AG04450 (cell line): ENCODE results near the gene TUB. TPM values are rescaled to one million over a fixed set of nuclear protein-coding genes. Genes with fewer than 3 reads are reported as not detected.
A peak's percentile ranks its signal among the peaks of the same experiment; 100 is the strongest.

ENCODE experiments used
- CTCF ChIA-PET: fragments of 300-600, 350-600 bp; formaldehyde crosslinking; extraction: SDS; loops from one replicate; lab custom pipeline; 2022; ENCODE audit warnings: antibody characterized with exemption, inconsistent platforms; lab: Charles Lee
- POLR2A ChIA-PET: fragments of 350-600 bp; formaldehyde crosslinking; extraction: SDS; loops from one replicate; lab custom pipeline; 2021; ENCODE audit warnings: antibody characterized with exemption, inconsistent platforms; lab: Yijun Ruan, JAX
- DNase-seq: peaks from one replicate; pipeline ENCODE4 v3.0.0-alpha.2; 2011; ENCODE audit warnings: low read depth, low spot score
- H3K27ac ChIP-seq: one replicate; pipeline ENCODE4 v1.5.1; 2012; ENCODE audit warnings: low read depth, low read length, control low read depth
- H3K27me3 ChIP-seq: one replicate; pipeline ENCODE4 v1.6.0; 2012; ENCODE audit warnings: low read length; ENCODE audit not compliant: control insufficient read depth, insufficient read depth
- H3K4me3 ChIP-seq: 2 replicates; pipeline ENCODE4 v1.5.1; 2011; ENCODE audit warnings: mild to moderate bottlenecking, low read depth, low read length, control low read depth
- H3K9me3 ChIP-seq: 2 replicates; pipeline ENCODE4 v1.5.1; 2012; ENCODE audit warnings: low read length; ENCODE audit not compliant: control insufficient read depth, insufficient read depth
- polyA minus RNA-seq: library from RNA; depleted of rRNA, polyadenylated mRNA; stranded (reverse); fragments of >200 nt; gene quantifications from 2 replicates; pipeline ENCODE4 v1.2.3, GENCODE V29; 2011; rRNA and poly(A)+ RNA removed
- polyA plus RNA-seq: library from polyadenylated mRNA; depleted of rRNA; stranded (reverse); fragments of >200 nt; gene quantifications from 2 replicates; pipeline ENCODE4 v1.2.3, GENCODE V29; 2011; rRNA removed
- TF ChIP-seq, protein P1 (sequence below): IDR thresholded peaks from 2 replicates; pipeline ENCODE4 v1.5.1; 2011; ENCODE audit warnings: low read depth, low read length, control low read depth, inconsistent platforms

The TUB gene, protein sequence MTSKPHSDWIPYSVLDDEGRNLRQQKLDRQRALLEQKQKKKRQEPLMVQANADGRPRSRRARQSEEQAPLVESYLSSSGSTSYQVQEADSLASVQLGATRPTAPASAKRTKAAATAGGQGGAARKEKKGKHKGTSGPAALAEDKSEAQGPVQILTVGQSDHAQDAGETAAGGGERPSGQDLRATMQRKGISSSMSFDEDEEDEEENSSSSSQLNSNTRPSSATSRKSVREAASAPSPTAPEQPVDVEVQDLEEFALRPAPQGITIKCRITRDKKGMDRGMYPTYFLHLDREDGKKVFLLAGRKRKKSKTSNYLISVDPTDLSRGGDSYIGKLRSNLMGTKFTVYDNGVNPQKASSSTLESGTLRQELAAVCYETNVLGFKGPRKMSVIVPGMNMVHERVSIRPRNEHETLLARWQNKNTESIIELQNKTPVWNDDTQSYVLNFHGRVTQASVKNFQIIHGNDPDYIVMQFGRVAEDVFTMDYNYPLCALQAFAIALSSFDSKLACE
- polyA plus RNA-seq (13.9 and 14.7 TPM in 2 replicates), polyA minus RNA-seq (11.4 and 13.9 TPM in 2 replicates)

DNA sequence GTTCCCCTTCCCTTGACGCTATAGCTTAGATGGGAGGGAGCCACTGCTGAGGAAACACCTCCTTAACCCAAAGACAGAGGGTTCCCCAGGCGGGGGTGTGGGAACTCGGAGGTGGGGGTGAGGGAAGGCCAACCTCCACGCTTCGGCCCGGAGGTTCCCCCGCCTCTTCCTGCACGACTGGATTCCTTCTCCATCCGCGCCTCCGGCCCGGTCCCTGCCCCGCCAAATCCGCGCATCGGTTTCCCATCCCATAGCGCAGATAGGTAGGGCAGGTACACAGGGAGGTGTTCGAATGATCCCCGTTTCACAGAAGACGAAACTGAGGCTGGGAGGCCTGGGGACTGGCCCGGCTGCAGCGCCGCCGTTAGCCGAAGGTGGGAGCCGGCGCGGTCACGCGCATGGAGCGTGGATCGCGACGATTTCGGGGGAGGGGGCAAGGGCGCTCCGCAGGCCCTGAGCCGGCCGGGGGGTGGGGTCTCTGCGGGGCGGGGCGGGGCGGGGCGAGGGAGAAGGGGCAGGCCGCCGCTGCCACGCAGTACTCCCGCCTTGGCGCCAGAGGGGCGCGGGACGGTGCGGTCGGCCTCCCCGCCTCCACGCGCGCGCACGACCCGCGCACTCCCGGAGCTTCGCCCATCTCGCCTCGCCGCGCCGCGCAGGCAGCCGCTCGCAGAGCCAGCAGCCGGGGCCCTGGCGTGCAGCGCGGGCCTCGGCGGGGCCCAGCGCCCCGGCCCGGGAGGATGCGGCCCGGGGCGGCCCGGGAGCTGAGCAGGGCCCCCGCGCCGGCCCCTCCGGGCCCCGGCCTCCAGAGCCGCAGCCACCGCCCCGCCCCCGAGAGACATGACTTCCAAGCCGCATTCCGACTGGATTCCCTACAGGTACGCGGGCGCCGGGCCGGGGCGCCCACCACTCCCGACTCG lies at the start of gene TUB:
Gene TUB (plus strand): TSS at position 538 of the 917 bp plus-strand sequence. CDS start 300 bp downstream, at position 838.
- TF ChIP-seq, protein P1, sequence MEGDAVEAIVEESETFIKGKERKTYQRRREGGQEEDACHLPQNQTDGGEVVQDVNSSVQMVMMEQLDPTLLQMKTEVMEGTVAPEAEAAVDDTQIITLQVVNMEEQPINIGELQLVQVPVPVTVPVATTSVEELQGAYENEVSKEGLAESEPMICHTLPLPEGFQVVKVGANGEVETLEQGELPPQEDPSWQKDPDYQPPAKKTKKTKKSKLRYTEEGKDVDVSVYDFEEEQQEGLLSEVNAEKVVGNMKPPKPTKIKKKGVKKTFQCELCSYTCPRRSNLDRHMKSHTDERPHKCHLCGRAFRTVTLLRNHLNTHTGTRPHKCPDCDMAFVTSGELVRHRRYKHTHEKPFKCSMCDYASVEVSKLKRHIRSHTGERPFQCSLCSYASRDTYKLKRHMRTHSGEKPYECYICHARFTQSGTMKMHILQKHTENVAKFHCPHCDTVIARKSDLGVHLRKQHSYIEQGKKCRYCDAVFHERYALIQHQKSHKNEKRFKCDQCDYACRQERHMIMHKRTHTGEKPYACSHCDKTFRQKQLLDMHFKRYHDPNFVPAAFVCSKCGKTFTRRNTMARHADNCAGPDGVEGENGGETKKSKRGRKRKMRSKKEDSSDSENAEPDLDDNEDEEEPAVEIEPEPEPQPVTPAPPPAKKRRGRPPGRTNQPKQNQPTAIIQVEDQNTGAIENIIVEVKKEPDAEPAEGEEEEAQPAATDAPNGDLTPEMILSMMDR = no peak
- Histone ChIP-seq H3K27ac (peak within 1 kb of the TSS; percentile 21), H3K4me3 (peak within 1 kb of the TSS; percentile 65), H3K27me3 (peaks cover 2% of the 10 kb centered on the region), H3K9me3 (no peaks in the 10 kb centered on the region)
- CTCF ChIA-PET = interaction anchor here (0.7 to 6.9 kb wide), 7 partner anchors 10 to 196 kb away, joined by 3 to 52 read pairs (median 6); no protein-coding TSS in a partner anchor
- no peak for DNase-seq
- POLR2A ChIA-PET = interaction anchor here (1.0 kb wide), 1 partner anchor 94 kb away, joined by 3 read pairs; the partner anchor contains the start of gene EIF3F

DNA sequence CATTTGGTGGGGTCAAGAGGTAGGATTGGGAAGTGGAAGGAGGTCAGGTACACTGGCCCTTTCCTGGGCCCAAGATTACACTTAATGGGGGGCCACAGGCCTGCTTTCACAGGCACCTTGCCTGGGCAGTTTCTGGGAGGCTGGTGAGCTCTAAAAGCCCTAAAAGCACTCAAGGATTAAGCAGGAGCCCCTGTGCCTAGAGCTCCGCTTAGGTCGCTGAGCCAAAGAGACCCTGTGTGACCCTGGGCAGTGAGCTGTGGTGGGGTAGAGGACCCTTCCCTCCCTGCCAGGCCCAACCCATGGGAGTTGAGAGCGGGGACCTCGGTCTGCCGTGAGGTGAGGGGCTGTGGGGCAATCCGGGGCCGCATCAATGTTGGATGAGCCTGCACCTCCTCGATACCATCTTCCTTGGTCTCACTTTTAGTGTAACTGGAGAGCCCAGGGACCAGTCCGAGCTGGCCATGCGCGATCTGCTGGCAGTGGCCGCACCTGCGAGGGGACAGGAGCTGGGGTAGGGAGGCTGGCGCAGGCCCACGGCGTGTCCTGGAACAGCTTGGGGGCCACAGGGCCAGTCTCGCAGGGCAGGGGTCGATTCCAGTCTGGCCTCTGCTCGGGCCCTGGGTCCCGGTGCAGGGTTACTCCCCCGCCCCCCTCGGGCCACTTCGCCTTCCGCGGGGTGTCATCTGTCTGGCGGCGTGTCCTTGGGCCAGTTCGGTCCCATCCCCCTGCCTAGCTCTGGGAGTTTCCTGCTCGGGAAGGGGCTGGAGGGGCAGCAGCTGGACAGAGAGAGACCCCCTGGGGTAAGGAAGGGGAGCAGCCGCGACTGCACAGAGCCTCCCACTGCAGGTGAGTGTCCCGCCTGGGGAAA lies 49.5 kb upstream of the TUB start:
- H3K4me3 ChIP-seq = no peak overlapping the region
- CTCF ChIA-PET = interaction anchor here (0.5 to 9.5 kb wide), 4 partner anchors 24 to 1557 kb away, joined by 3 to 384 read pairs (median 5); no protein-coding TSS in a partner anchor
- no peaks in the 10 kb centered on the region for H3K27me3 ChIP-seq
- no peaks in the 10 kb centered on the region; the same call in 1 of the 2 replicates for H3K9me3 ChIP-seq
- no peak overlapping the region for H3K27ac ChIP-seq
- POLR2A ChIA-PET = no interaction called here
- DNase-seq = no peak
- TF ChIP-seq, protein P1 = no peak

DNA sequence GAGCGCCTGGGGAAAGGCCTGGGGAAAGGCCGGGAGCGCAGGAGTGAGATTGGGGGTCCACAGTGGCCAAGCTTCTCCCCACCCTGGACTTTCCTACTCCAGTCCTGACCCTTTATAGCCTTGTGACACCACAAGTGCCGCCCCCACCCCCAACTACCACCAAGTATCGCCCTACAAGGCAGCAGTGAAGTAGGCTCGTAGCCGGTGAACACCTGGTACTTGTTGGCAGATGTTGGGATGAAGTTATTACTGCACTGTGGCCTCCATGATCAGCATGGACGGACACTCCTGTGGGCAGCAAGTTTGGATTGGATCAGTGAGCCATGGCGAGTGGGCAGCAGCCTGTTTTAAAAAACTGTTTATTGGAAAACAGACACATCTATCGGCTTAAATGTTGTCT lies 48.9 kb upstream of the TUB start:
- H3K9me3 ChIP-seq = no peaks in the 10 kb centered on the region; the same call in 1 of the 2 replicates
- H3K27me3 ChIP-seq = no peaks in the 10 kb centered on the region
- POLR2A ChIA-PET = no interaction called here
- no peak overlapping the region for H3K4me3 ChIP-seq
- CTCF ChIA-PET = interaction anchor here (0.7 to 9.5 kb wide), 5 partner anchors 18 to 62 kb away, joined by 3 to 384 read pairs (median 31); no protein-coding TSS in a partner anchor
- H3K27ac ChIP-seq = no peak overlapping the region
- DNase-seq = no peak
- TF ChIP-seq, protein P1 = no peak

DNA sequence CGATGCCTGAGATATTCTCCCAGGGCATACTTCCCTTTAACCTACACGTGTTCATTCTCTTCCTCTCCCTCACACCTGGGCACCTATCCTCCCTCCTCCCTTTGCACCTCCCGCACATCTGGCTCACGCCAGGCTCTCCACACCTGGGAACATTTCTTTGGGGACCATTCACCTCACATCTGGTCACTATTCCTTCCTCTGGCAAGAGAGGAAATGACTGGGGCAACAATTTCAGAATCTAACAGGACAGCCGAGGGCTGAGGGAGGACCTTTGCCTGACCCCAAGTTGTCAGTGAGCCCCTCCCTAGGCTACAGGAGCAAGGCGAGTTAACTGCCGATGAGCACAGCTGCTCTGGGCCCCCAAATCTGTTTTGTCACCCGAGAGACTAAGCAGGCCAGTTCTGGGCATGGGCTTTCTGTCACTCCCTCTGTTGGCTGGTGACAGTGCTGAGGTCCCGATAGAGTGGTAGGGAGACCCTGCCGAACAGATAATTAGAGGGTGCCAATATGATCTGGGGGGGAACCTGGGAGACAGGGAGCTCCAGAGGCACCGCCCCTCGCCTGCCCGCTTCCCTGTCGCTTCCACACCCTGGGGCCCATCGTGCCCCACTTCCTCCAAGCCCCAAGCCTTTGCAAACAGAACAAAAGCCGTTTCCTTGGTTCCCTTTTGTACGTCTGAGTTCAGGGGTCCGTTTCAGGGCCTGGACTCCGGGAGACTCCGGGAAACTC lies 48.3 kb upstream of the TUB start:
- DNase-seq = no peak
- Histone ChIP-seq H3K27ac (no peak overlapping the region), H3K27me3 (no peaks in the 10 kb centered on the region), H3K4me3 (no peak overlapping the region), H3K9me3 (no peaks in the 10 kb centered on the region; the same call in 1 of the 2 replicates)
- CTCF ChIA-PET = interaction anchor here (0.6 to 9.5 kb wide), 25 partner anchors 10 to 132 kb away, joined by 3 to 384 read pairs (median 8); partner anchors contain the start of genes EIF3F and TUB
- TF ChIP-seq, protein P1 = no peak
- POLR2A ChIA-PET = interaction anchor here (1.1 kb wide), 1 partner anchor 9 kb away, joined by 3 read pairs; no protein-coding TSS in a partner anchor
